HG02981 (cell line): ENCODE results near the gene SFSWAP.
A peak's percentile ranks its signal among the peaks of the same experiment; 100 is the strongest.
"Not testable (repeated sequence)": the region's sequence is repeated elsewhere in the genome, so short reads cannot be mapped to it uniquely, and the experiment has no call there.

Experiments used
- ATAC-seq: cut with Tn5 transposase; IDR thresholded peaks from one replicate; pipeline ENCODE4 v1.9.1; 2021; ENCODE audit warnings: mild to moderate bottlenecking, moderate library complexity; ENCODE audit not compliant: unreplicated experiment

The SFSWAP gene

DNA sequence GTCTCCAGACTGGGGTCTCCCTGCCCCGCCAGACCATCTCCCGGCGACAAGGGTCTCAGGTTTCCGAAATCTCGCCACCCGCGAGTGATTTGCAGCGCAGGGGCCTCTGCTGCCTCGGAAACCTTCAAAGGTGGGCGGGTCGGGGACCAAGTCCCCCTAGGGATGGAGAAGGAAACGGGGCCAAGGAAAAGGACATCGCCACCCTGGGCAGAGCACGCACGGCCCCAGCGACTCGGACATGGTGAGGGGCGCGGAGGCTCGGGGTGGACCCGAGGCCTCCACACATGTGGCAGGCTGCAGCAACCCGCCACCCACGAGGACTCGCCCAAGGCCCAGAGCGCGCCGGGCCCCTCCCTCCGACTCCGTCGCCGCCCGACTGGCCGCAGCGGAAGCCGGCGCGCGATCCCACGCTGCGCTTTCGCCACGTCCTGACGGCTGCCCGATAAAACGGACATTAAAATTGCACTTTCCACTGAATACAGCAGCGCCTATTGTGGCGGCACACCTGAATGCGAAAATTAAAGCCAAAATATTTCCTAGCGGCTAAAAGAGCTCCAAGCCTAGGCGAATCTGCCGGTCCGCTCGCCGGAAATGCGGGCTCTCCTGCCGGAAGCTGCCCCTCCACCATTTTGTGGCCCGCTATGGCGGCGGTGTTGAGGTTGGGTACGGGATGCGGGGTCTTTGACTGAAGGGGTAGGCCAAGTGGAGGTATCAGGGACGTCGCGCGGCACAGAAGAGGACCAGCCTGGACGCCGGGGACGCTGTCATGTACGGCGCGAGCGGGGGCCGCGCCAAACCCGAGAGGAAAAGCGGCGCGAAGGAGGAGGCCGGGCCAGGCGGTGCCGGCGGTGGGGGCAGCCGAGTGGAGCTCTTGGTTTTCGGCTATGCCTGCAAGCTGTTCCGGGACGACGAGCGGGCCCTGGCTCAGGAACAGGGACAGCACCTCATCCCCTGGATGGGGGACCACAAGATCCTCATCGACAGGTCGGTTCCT lies at the start of gene SFSWAP:
Gene SFSWAP, plus strand, starts transcription at position 627 of the 994 bp plus-strand sequence. Its CDS starts 140 bp downstream, at position 767.
- peak; percentile 89 for ATAC-seq

DNA sequence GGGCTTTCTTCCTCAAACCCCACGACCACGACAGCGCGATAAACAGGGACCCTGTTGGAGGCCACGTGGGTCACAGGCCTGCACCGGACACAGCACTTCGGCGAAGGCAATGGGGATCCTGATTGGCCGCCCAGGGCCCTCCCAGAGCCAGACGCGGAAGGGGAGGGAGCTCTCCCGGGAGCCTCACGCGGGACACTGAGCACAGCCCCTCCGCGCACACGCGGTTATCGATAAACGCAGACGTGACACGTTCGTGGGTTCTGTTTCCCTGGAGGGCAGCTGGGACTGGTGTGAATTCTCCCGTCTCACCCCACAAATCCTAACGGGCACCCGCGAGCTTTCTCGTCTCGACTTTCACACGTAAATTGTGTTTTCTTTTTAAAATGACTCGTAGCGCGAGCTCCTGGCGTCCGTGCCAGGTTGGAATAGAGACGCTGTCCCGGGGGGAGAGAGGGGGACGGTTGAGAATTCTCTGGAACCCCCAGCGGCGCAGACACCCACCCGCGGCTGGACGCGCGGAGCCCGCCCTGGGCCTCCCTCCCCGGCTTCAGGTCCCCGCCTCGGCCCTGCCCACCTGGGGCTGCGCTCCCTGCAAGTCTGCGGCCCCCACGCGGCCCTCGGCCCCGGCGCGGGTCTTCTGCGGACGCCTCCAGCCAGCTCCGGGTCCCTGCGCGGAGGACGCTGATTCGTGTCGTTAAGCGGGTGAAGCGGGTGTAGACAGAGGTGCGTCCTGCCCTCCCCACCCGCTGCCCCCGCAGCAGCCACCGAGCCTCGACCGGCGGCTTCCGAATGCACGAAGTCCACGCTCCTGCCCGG lies 49.5 kb upstream of the SFSWAP start:
- ATAC-seq, result not testable (repeated sequence)

DNA sequence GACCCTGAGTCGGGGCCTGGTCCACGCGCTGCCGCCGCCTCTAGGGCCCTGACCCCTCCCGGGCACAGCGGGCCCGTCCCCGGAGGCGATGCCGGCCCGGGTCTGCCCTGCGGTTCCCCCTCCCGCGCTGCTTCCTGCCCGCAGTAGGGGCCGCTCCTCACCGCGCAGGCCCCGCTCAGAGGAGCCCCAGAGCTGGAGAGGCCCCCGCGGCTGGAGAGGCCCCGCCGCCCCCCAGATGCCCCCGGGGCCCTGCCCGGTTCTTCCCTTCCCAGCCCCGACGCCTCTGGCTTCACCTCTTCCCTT lies 49.0 kb upstream of the SFSWAP start:
- not testable (repeated sequence) for ATAC-seq

DNA sequence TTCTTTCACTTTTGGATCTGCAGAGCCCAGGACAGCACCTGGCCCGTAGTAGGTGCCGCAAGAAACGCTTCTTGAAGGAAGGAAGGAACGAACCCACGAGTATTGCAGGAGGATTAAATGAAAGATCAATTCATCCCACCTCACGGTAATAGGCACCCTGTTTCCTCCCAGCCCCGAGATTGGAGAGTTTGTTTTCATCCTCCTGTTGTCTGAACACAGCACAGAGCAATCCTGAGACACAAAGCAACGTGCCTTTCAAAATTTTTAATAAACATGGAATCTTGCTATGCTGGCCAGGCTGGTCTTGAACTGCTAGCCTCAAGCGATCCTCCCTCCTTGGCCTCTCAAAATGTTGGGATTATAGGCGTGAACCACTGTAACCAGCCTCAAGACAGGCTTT lies 48.5 kb upstream of the SFSWAP start:
- ATAC-seq, result not testable (repeated sequence)

DNA sequence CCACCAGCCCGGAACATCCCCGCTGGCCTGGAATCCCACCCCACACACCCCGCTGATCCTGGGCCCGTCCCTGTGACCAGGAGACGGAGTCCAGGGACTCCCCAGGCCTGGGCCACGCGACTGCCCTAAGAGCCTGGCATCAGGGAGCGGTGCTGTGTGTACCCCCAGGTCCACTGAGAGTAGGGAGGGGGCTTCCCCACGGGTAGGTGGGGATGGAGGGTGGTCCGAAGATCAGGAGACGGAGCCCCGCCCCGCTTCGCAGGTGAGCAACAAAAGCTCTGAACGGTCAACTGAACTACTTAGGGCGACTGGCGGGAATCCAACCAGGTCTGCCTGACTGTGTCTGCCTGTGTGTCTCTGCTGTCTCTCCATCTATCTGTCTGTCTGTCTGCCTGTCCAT lies 45.2 kb upstream of the SFSWAP start:
- not testable (repeated sequence) for ATAC-seq

DNA sequence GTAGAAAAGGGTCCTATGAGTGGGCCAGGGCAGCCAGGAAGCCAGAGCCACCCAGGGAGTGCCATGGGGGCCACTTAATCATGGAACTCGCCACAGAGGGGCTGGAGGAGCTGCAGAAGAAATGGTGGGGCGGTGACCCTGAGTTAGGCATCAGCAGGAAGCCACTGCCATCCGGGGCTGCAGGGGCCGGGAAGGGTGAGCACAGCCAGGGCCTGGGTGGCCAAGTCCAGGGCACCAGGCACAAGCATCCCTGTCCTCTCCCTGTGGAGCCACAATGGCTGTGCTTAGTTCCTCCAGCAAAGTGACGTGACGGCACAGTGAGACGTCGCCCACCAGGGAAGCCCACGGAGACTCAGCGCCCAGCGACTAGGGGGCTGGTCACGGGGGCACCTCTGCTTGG lies 44.4 kb upstream of the SFSWAP start:
- not testable (repeated sequence) for ATAC-seq

DNA sequence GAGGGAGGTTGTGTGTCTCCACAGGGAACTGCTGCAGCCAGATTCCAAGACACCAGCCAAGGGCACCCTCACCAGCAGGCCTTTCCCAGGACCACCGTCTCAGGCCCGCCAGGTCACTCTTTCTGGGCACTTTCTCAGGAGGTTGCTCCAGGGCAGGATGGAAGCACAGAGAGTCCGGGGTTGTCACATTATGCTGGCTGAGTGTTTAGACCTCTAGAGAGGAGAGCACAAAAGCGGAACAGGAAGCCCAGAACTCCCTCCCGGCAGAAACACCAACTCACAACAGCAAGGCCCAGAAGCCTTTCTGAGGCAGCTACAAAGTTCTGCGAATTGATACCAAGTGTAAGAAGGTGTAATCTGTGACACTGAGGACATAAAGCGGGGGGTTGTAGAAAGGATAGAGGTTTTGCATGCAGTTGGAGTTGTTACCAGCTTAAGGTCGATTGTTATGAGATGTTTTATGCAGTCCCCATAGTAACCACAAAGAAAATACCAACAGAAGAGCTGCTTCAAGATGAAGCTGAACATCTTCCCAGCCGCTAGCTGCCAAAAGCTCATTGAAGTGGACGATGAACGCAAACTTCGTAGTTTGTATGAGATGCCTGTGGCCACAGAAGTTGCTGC lies 43.8 kb upstream of the SFSWAP start:
- not testable (repeated sequence) for ATAC-seq

DNA sequence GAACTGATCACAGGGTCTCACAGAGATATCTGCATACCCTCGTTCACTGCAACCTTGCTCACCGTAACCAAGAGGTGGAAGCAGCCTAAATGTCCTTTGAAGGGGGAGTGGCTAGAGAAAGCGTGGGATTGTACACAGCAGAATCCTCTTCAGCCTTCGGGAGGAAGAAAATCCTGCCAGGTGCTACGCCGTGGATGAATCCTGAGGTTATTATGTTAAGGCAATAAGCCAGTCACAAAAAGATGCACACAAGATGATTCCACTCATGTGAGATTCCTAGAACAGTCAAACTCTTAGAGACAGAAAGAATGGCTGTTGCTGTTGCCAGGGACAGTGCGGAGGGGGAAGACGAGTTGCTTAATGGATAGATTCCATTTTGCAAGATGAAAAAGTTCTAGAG lies 39.6 kb upstream of the SFSWAP start:
- no peak for ATAC-seq

DNA sequence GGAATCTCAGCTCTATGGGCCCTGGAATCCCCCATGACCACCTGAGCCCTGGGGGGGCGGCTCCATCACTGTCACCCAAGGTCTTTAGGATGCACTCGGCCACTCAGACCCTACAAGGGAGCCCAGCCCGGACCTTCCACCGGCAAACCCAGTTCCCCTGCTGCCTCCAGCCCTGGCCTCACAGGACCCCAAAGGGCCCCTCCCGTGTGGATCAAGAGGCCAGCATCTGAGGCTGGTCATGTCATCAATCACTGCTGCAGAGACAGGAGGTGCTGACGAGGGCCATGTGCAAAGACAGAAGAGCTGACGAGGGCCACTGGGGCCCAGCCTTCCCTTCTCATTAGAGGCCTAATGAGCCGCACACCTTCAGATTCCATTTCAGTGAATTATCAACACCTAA lies 39.0 kb upstream of the SFSWAP start:
- ATAC-seq, result no peak

DNA sequence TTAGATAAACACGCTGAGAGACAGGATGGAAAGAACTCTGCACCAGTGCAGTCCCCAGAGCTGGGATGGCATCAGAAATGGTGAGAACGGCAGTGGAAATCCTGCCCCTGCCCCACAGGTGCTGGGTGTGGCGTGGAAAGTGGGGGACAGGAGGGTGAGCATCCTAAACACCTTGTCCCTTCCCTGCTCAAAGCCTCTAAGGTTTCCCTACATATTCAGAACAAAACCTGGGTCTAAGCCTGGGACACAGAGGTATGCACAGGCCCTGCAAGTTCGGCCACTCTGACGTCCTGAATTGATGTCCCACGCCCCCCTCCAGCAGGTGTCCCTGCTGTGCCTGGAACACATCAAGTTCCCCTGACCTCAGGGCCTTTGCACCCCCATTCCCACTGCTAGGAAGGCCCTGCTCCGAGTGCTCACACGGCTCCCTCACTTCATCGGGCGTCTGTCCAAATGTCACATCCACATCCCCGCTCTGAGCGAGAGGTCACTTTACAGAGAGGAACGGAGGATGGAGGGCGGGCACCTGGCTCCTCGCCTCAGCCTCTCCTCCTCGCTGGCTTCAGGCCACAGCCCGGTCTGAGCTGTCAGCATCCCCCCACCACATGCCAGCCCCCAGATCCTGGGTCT lies 38.5 kb upstream of the SFSWAP start:
- ATAC-seq, result no peak

DNA sequence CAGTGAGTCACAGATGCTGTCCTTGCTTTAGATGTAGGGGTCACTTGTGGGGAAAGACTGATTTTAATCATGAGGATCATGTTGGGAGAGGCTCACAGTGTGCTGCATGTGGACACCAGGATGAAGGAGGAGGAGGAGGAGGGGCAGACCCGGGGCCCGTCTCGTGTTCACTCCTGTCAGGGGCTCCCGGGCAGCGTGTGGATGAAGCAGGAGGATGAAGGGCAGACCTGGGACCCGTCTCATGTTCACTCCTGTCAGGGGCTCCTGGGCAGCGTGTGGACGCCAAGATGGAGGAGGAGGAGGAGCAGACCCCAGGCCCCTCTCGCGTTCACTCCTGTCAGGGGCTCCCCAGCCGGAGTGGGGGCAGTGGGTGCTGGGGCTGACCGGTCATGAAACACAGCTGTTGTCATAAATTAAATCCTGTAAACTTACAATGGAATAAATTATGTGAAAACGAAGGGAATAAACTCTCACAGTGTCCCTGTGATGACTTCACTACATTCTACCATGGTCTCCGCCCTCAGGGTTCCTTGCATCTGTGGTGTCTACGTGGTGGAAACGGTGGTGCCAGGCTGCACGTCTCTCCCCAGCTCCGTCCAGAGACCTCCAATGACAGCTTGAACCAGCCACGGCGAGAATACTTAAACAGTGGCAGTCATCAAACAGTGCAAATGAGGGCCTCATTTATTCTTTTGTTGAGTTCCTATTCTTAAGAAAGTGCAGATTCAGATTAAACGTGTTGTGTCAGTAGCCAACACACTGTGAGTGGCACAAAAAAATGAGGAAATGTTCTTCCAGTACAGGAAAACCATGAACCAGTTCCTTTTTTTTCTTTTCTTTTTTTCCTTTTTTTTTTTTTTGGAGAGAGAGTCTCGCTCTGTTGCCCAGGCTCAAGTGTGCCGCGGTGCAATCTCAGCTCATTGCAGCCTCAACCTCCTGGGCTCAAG lies 37.7 kb upstream of the SFSWAP start:
- no peak for ATAC-seq

DNA sequence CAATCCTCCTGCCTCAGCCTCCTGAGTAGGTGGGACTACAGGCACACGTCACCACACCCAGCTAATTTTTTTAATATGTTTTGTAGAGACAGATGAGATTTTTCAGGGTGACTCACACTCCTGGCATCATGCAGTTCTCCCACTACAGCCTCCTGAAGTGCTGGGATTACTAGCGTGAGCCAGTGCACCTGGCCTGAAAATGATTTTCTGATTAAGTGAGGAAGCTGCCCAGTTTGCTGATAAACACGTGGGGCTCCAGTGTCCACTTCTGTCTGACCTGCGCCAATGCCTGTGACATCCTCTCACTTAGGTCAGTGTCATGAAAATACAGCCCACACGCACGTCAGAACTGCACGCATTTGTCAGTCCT lies 37.0 kb upstream of the SFSWAP start:
- no peak for ATAC-seq

DNA sequence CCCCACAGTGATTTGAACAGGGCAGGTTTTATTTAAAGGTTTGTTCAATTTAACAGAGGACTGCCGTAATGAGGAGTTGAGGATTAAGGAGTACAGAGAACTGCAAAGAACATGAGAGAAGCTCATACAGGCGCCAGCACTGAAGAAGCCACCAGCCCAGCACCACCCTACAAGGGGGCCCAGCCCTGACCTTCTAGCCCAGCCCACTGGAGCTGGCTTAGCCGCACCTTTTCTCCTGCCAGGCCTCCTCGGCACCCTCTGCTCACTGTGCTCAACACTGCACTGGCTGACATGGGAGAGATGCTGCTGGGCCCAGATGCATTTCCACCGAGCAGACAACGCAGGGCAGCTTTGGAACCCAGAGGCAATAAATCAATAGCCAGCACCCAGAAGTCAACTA lies 36.5 kb upstream of the SFSWAP start:
- no peak for ATAC-seq

DNA sequence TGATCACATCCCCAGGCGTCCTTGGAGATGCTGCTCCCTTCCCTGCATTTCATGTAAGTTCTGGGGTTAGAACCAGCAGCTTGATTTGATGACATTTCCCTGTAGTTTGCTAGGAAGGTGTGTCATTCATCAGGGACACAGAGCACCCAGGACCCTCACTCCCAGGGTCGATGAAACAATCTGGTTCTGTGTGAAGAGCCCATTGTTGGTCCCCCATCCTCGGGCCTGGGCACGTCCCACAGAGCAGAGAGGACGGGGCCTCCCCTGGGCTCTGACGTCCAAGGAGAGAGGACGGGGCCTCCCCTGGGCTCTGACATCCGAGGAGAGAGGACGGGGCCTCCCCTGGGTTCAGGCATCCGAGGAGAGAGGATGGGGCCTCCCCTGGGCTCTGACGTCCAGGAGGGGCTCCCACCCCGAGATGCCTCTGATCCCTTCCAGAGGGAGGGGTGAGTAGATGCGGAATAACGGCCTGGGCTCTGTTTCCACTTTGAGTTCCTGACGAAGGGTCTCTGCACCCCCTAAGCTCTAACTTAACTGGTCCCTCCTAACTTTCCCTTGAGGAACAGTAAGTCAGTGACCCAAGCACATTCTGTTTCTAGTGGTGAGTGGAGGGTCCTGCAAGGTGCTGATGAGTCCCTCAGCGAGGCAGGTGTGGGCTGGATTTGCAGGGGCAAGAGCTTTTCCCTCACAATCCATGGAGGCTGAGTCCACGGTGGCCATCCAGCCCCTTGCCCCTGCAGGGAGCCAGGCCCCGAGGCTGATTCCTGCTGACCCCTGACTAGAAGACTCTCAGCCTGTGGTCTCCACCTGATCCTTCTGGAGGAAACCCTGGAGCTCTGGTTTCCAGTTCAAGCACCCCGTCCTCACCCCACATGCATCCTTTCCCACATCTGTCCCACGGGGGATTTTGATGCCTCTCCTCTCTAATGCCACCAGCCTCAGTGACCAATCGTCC lies 35.5 kb upstream of the SFSWAP start:
- ATAC-seq, result no peak

DNA sequence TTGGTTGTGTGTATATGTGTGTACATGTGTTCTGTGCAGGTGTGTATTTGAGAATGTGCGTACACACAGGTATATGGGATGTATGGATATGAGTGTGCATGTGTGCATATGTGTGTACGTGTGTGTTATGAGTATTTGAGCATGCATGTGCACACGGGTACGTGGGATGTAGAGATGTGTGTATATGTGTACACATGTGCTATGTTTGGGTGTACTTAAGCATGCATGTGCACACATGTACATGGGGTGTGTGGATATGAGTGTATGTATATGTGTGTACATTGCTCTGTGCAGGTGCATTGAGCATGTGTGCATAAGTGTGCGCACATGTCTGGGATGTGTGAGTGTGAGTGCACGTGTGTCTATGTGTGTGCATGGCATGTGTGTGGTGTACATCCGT lies 34.3 kb upstream of the SFSWAP start:
- ATAC-seq, result no peak

DNA sequence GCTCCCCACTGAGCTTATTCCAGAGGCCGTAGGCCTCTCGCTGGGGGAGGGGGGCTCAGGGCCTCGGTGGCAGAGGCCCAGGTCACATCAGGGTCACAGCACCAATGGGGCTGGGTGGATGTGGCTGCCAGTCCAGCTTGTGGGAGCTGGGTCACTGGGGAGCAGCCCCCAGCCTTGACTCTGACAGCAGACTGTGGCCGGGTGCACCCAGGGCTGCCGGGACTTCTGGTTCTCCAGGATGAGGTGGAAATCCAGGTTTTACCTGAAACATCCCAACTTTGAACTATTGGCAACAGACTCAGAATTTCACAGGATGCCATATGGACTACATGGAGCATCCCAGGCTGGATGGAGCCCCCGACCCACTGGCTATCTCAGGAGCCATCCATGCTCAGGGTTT lies 33.8 kb upstream of the SFSWAP start:
- not testable (repeated sequence) for ATAC-seq

DNA sequence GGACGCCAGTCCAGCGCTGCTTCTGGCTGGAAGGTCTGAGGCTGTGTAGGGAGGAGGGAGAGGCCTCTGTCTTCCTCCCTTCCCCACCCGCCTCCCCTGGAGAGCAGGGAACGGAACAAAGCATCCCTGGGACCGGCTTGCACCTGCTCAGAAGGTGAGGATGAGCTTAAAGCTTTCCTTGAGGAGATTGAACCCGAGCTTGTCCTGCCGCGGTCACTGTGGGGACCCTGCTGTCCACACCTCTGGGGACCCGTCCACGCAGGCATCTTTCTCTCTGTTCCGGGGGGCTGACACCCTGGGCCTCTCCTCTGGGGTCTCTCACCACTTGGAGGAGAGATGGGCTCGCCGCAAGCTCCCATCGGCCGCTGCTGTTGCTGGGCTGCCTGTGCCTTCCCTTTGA lies 33.2 kb upstream of the SFSWAP start:
- ATAC-seq, result no peak

DNA sequence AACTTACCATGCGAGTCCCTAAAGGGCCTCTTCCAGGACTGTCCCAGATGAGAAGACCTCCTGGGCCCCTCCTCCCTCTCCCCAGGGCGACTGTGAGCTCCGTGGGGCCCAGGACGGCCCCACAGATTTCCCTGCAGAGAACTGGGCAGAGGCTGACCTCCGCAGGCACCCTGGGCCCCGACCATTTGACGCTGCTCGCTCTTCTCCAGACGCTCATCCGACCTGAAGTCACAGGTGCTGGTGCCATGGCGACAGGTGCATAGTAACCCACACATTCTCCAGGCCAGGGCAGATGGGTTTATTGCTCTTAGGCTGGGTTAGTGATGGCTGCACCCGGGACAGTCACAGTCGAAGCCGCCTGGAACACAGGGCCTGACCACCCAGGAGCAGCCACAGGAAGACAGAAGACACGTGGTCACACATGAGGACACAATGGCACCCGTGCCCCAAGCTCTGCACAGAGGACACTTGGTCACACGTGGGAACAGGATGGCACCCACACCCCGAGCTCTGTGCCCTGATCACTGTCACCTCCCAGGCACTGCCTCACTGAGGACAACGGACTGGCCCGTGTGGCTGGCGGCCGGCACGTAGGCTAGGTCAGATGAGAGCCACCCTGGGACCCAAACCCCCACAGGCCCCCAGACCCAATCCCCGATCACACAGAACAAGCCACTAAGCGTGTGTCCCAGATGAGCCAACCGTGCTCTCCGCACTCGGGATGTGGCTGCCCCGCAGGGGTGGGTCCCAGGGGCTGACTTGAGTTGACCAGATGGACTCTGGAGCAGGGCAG lies 32.3 kb upstream of the SFSWAP start:
- ATAC-seq, result not testable (repeated sequence)
